Measurements from ENCODE around the gene KIRREL2.
"Not testable (repeated sequence)": the region's sequence is repeated elsewhere in the genome, so short reads cannot be mapped to it uniquely, and the experiment has no call there.

The KIRREL2 gene

DNA sequence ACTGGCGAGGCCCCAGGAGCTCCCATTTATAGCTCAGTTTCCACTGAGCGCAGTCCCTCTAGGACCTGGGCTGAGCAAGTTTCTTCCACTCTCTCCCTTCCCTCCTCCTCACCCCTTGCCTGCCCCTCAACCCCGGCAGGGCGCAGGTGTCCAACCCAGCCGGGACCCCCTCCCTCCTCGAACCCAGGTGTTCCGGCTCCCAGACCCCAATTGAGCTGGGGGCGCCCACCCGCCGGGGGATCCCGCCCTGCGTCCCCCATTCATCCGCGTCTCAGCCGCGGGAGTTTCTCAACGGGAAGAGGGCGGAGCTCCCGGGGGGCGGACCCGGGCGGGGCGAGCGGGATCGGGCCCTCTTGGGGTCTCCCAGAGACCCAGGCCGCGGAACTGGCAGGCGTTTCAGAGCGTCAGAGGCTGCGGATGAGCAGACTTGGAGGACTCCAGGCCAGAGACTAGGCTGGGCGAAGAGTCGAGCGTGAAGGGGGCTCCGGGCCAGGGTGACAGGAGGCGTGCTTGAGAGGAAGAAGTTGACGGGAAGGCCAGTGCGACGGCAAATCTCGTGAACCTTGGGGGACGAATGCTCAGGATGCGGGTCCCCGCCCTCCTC lies at the start of gene KIRREL2:
KIRREL2 (plus strand) TSS at position 366 of the 604 bp plus-strand sequence; CDS start at position 575, 209 bp downstream.
- DNase-seq (ENCODE audit: low spot score), result no peak

DNA sequence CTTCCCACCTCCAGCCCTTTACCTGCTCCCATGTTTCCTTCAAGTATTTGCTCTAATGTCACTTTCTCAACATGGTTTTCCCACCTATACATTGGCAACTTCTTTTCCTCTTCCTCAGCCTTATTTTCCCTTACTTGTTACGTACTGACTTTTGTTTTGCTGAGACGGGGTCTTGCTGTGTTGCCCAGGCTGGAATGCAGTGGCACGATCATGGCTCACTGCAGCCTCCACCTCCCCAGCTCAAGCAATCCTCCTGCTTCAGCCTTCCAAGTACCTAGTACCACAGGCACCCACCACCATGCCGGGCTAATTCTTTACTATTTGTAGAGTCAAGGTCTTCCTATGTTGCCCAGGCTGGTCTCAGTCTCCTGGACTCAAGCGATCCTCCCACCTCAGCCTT lies 49.1 kb upstream of the KIRREL2 start:
- no peak for DNase-seq (ENCODE audit: low spot score)

- DNase-seq (ENCODE audit: low spot score), result no peak
Measured at GRCh38 chr19:35811317-35812219, 45.1 kb upstream of the KIRREL2 start.

DNA sequence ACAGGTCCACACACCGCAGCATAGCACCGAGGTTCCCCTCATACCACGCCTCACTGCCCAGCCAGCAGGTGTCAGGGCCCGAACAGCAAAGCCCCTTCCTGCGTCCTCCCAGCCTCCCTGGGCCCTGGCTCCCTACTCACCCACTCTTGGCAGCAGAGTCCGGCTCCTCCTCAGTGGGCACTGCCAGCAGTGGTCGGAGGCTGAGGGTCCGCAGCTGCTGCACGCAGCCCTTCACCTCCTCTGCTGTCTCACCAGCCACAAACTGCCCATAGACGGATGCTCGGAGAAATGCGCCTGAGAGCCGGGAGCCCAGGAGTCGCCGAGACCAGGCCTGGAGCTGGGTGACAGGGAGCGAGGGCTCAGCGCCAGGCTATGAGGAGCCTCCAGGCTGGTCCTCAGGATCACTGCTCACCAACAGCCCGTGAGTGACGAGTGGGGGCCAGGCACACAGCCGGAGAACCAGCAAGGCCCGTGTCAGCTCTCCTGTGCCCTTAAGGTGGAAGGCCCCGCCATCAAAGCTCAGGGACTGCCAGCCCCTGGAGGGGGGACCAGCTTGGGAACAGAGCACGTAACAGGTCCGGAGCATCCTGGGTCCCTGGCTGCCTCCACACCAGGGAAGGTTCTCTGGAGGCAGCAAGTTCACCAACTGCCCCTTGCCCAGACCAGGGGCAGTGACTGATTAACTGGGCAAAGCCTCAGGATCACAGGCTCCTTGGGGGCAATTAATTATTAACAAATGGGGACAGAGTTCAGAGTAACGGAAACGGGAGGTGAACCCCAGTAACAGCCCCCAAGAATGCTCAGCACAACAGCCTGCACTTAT lies 44.3 kb upstream of the KIRREL2 start, which contains the start of gene PRODH2:
PRODH2 (minus strand) TSS at position 626 of the 823 bp plus-strand sequence; CDS start at position 586, 40 bp downstream.
- DNase-seq (ENCODE audit: low spot score), result no peak

- no peak for DNase-seq (ENCODE audit: low spot score)
Measured at GRCh38 chr19:35813043-35813890, 43.4 kb upstream of the KIRREL2 start.

DNA sequence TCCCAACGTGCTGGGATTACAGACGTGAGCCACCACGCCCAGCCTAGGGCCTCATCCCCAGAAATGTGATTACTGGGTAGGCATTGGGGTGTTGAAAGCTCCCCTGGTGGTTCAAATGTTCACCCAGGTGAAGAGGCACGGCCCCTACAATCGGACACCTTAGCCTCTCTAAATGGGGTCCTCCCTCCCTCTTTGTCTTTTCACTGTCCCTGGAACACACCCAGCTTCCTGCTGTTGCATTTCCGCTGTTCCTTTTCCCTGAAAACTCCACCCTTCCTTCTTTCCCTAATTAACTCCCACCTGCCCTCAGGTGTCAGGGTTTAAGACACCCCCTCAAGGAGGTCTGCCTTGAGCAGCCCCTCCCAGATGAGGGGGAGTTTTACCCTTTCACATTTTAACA lies 40.4 kb upstream of the KIRREL2 start:
- DNase-seq (ENCODE audit: low spot score), result no peak

DNA sequence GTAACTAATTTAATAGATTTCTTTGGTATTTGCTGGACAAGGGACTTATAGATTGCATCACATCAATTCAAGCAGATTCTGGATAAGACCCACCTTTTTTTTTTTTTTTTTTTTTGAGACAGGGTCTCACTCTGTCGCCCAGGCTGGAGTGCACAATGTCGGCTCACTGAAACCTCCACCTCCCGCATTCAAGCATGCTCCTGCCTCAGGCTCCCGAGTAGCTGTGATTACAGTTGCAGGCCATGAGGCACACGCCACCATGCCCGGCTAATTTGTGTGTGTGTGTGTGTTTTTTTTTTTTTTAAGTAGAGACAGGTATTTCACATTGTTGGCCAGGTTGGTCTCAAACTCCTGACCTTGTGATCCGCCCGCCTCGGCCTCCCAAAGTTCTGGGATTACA lies 39.9 kb upstream of the KIRREL2 start:
- DNase-seq (ENCODE audit: low spot score), result no peak

DNA sequence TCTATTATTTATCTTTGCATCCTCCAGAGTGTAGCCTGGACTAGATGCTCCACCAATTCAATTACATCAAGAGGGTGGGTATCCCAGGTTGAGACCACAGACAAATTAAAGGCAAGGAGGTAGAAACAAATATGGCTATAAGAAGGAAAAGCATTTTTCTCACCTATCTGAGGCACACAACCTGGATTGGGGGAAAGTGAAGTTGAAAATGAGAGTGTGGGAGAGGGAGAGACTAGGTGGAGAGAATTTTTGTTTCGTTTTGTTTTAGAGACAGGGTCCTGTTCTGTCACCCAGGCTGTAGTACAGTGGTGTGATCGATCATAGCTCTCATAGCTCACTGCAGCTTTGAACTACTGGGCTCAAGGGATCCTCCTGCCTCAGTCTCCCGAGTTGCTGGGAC lies 38.3 kb upstream of the KIRREL2 start:
- DNase-seq (ENCODE audit: low spot score), result no peak

DNA sequence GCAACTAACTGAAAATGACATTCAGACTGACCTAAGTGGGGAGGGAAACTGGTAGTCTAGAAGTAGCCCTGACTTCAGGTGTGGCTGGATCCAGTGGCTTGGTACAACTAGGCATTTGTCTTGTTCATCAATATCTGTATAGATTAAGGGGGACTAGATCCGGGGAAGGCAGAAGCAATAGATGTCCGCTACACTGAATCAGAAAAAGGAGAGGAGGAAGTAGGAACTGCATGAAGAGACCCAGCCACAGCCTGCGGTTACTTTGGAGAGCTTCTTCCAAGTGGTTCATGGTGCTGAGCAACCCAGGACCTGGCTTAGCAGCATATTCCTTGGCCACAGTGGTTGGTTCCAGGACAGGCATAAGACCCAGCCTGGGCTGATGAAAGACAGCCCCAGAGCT lies 34.1 kb upstream of the KIRREL2 start:
- no peak for DNase-seq (ENCODE audit: low spot score)

- DNase-seq (ENCODE audit: low spot score), result no peak
Measured at GRCh38 chr19:35824150-35824549, 32.6 kb upstream of the KIRREL2 start.

DNA sequence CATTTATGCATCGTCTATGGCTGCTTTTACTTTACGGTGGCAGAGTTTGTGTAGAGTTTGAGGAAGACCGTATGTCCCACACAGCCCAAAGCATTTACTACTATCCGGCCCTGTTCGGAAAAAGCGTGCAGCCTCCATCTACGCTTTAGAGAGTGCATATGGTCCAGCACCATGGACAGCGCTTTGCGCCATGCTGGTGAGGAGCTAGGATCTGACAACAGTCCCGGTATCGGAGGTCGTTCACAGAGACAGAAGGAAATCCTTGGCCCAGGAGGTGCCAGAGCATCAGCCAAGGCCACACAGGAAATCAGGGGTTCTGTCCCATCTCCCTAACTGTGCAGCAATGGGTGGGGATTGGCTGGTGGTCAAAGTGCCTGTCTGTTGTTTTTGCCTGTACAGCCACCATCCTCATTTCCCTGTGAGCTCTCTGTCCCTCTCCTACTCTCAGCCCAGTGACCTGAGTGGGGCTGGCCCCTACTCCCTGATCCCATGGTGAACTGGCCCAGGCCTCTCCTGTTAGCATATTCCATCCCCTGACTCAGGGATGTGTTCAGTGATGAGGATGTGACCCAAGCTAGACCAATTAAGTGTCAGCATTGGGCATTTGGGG lies 27.9 kb upstream of the KIRREL2 start:
- DNase-seq (ENCODE audit: low spot score), result peak; percentile 58

DNA sequence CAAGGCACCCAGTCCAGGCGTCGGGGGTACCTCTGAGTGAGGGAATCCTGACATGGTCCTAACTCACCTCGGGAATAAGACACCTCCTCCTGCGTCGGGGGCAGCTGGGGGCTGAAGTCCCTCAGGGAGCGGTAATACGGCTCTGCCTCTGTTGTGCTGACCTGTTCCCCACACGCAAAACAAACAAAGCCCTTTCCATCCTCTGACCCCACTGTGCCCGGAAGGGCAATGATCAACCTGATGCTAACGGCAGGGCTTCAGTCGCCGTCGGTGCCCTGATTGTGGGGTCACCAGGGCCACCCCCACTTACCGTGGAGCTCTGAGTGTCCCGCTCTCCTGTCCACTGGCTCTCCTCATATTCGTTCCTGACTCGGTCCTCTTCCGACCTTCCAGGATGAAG lies 25.7 kb upstream of the KIRREL2 start:
- DNase-seq (ENCODE audit: low spot score), result no peak

DNA sequence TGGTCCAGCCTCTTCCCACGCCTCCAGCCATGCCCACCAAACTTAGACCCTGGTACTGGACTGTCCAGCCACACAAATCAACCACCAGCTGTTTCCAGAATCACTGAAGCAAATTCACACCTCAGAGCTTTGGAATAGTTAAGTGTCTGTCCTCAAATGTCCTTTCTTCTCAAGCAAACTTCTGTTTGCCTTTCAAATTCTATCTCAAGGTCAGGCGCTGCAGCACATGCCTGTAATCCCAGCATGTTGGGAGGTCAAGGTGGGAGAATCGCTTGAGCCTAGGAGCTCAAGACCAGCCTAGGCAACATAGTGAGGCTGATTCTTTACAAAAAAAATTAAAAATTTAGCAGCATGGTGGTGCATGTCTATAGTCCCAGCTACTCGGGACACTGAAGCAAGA lies 24.7 kb upstream of the KIRREL2 start:
- DNase-seq (ENCODE audit: low spot score), result no peak

GRCh38 chr19:35833972-35834371 lies 22.7 kb upstream of the KIRREL2 start:
- DNase-seq (ENCODE audit: low spot score), result no peak

- DNase-seq (ENCODE audit: low spot score), result not testable (repeated sequence)
Measured at GRCh38 chr19:35836096-35836495, 20.6 kb upstream of the KIRREL2 start.

DNA sequence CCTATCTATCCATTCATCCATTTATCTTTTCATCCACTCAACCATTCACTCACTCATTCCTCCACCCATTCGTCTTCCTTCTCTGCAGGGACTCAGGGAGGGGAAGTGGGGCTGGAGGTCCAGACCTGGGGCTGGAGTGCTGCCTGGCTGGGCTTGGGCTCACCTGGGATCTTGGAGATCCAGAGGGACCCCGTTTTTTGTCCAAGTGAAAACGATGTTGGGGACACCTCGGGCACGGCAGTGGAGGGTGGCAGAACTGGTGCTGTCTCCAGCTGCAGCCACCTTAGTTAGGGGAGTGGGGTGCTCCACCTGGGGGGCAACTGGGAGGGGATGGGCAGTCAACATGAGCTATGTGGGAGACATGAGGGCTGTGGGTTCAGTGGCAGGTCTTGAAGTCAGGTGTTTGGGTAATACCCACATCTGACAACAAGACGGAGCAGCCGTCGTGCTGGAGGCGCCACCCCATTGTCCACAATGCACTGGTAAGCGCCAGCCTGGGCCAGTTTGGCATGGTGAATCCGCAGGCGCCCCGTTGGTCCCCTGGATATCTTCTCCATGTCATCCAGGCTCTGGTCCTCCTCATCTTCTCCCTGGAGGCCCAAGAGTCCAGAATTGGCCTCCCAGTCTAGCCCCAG lies 14.6 kb upstream of the KIRREL2 start:
- DNase-seq (ENCODE audit: low spot score), result no peak

DNA sequence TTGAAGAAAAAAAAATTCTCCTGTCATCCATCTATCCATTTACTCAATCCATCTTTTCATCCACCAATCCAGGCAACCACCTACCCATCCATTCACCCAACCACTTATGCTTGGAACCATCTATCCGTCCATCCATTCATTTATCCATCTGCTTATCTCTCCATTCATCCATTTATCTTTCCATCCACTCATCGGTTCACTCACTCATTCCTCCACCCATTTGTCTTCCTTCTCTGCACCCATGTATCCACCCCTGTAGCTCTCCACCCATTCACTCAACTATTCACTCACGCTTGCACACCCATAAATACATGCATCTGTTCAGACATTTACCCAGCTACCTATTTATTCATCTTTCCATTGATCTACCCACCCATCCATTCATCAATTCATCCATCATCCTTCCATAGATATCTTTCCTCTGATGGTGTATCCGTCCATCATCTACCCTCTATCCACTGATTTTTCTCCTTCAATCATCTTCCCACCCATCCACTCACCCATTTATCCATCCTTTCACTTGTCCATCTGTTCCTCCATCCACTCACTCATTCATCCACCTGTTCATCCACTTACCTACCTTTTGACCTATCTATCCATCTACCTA lies 13.9 kb upstream of the KIRREL2 start:
- no peak for DNase-seq (ENCODE audit: low spot score)

GRCh38 chr19:35843676-35844481 lies 12.8 kb upstream of the KIRREL2 start:
- no peak for DNase-seq (ENCODE audit: low spot score)

DNA sequence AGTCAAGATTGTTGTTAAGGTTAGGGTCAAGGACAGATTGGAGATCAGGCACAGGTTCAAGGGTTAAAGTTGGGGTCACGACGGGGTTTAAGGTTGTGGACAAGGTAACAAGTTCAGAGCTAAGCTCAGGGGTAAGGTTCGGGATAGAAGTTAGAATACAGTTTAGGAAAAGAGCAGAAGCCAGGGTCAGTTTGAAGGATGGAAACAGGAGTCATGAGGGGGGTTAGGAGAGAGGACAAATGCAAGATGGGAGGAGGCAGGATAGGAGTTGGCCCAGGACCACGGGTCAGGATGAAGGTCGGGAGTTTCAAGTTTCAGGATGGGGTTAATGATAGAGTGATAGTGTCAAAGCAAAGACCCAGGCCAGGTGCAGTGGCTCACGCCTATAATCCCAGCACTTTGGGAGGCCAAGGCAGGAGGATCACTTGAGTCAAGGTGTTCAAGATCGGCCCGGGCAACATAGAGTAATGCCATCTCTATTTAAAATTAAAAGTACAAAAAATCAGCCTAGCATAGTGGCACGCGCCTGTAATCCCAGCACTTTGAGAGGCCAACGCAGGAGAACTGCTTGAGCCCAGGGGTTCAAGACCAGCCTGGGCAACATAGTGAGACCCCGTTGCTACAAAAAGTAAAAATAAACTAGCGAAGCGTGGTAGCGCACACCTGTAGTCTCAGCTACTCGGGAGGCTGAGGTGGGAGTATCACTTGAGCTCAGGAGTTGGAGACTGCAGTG lies 12.1 kb upstream of the KIRREL2 start:
- DNase-seq (ENCODE audit: low spot score), result no peak
